ENCODE measurements around the gene ABR. TPM values are rescaled to one million over a fixed set of nuclear protein-coding genes. Genes with fewer than 3 reads are reported as not detected.

The ABR gene
- polyA plus RNA-seq: 9.0 and 14.2 TPM in 2 replicates

GRCh38 chr17:1179818-1180742, at the start of gene ABR:
Gene ABR (minus strand): TSS chr17:1179981. CDS start chr17:1179727, 254 bp downstream.

GRCh38 chr17:996554-997344, 183.0 kb downstream of the ABR start, which contains the start of gene TIMM22:
Gene TIMM22 (plus strand): TSS chr17:997129. CDS start chr17:997143, 14 bp downstream.

DNA sequence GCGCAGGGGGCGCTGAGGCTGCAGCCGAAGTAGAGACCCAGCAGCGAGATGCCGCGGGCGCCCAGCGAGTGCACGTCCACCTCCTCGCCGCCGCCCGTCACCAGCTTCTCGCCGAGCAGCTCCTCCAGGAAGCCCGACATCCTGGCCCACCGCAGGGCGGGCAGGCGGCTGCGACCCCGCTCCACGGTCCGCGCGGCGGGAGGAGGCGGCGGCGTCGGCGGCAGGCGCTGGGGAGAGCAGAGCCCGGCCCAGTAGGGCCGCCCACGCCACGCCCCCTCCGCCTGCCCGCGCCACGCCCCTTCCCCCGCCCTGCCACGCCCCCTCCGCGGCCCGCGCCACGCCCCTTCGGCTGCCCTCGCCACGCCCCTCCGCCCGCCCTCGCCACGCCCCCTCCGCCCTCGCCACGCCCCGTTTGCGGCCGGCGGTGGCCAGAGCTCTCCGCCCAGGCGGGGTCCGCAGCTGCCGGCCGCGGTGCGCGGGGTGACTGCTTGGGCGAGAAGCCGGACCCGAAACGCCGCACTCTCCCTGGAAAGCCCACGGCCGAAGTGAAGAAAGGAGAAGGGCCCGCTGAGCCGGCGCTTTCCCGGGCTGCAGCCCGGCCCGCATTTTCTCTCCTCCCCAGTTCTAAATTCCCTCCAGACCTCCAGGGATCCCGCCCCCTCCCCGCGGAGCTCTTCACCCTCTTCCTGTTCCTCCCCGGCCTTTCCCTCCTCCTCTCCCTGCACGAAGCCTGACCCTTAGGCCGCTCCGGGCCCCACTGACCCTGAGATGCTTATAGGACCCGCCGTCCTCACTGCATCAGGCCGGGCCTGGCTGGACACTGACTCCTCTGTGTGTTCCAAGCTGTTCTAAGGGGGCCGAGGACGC, 200.0 kb downstream of the ABR start, which contains the start of gene NXN:
Gene NXN (minus strand): TSS at position 238 of the 867 bp plus-strand sequence.

Other genes starting within 250 kb of the ABR start
- 0.11 TPM in 1 of 2 replicates, not detected in the other for gene NXN, start 200.2 kb downstream of the ABR start, polyA plus RNA-seq
- gene TIMM22, start 182.9 kb downstream of the ABR start, polyA plus RNA-seq: 8.9 and 9.6 TPM in 2 replicates
- not detected in 2 replicates for gene BHLHA9, start 90.5 kb upstream of the ABR start, polyA plus RNA-seq
- not detected in 2 replicates for gene TRARG1, start 99.7 kb upstream of the ABR start, polyA plus RNA-seq
- 1,296 and 1,551 TPM in 2 replicates for gene YWHAE, start 220.2 kb upstream of the ABR start, polyA plus RNA-seq